ENCODE results near the gene MRPS12.
"Not testable (repeated sequence)": the region's sequence is repeated elsewhere in the genome, so short reads cannot be mapped to it uniquely, and the experiment has no call there.

Gene MRPS12

DNA sequence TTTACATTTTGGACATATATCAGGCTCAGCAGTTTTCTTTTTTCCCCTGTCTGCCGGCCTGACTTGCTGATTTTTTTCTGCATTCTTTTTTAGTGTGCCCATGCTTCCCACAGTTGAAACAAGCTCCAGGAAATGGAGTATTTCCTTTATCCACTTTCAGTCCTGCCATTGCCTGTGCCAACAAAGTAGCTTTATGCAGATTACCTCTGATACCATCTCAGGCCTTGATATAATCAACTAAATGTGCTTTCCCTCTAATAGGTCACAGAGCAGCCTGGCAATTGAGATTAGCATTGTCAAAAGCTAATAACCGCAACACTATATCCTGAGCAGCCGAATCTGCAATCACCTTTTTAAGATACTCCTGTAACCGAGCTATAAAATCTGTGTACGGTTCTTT lies 9.2 kb downstream of the MRPS12 start:
- no peak for DNase-seq (ENCODE audit: low spot score)

DNA sequence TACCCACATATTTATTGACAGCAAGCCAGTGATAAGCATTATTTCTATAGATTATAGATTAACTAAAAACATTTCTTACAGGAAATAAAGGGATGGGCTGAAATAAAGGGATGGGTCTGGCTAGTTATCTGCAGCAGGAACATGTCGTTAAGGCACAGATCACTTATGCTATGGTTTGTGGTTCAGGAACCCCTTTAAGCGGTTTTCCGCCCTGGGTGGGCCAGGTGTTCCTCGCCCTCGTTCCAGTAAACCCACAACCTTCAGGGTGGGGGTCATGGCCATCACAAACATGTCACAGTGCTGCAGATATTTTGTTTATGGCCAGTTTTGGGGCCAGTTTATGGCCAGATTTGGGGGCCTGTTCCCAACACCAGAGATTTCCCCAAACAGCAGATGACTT lies 10.7 kb downstream of the MRPS12 start:
- DNase-seq (ENCODE audit: low spot score), result not testable (repeated sequence)

DNA sequence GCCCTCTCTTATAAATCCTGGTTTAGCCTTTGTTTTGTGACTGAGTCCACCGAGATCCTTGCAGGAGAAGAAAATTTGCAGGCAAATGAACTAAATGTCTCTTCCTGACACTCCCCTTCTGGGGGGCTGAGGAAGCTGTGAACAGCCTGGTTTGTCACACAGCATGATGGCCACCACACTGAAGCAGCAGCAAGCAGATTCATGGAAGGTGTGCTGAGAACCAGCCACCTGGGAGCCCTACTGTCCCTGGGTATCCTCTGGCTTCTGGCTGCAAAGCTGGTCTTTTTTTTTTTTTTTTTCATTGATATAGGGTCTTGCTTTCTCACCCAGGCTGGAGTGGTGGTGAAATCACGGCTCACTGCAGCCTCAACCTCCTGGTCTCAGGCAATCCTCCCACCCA lies 11.2 kb downstream of the MRPS12 start:
- DNase-seq (ENCODE audit: low spot score), result no peak

DNA sequence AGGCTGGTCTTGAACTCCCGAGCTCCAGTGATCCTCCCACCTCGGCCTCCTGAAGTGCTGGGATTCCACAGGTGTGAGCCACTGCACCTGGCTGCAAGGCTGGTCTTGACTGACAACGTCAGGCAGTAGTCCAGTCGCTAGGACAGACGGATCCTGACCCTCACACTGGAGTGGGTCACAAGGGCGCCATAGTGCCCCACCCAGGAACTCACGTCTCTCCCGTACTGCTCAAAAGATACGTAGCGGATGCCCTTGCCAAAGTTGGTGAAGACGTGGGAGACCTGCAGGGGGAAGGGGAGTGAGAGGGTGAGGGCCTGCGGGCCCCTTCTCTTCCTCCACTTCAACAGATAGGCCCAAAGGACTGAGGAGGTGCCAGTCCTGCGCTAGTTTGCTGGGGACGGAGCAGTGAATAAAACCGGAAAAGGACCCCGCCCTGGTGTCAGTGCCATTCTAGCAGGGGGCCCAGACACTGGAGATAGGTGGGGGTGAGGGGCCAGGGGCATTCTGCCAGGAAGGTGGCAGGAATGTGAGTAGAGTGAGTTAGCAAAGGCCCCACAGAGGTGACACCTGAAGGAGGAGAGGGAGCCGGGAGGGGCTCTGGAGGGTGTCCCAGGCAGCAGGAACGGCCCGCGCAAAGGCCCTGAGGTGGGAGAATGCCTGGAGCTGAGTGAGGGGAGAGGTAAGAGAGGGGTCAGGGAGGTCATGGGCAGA lies 11.9 kb downstream of the MRPS12 start:
- no peak for DNase-seq (ENCODE audit: low spot score)

DNA sequence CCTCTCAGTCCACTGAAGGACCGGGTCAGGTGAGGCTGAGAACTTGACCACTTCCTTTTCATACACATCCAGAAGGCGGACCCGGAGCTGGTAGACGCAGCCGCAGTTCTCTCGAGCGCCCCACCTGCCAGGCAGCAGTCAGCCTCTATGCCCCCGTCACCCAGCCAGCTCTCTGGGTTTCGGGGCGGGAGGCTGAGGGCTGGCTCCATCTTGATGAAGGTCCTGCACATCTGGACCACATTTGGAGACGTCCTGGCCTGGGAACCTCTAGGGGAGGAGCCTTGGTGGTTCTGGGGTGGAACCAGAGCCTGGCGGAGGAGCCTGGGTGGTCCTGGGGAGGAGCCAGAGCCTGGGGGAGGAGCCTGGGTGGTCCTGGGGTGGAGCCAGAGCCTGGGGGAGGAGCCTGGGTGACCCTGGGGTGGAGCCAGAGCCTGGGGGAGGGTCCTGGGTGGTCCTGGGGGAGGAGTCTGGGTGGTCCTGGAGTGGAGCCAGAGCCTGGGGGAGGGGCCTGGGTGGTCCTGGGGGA lies 14.3 kb downstream of the MRPS12 start:
- no peak for DNase-seq (ENCODE audit: low spot score)

DNA sequence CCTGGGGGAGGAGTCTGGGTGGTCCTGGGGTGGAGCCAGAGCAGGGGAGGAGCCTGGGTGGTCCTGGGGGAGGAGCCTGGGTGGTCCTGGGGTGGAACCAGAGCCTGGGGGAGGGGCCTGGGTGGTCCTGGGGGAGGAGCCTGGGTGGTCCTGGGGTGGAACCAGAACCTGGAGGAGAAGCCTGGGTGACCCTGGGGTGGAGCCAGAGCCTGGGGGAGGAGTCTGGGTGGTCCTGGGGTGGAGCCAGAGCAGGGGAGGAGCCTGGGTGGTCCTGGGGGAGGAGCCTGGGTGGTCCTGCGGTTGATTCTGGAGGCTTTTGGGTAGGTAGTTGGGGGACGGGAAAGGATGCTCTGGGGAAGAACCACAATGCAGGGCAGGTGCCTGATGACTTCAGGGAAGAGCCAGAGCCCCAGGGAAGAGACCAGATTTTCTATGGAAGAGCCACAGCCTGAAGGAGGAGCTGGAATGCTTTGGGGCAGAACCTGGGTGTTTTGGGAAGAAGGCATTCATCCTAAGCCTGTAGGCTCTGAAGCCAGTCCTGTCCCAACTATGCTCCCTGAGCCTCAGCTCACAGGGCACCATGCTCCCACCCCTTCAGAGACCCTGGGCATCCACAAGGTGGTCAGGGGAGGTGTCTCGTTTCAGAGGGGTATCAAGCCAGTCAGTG lies 15.0 kb downstream of the MRPS12 start:
- DNase-seq (ENCODE audit: low spot score), result no peak

DNA sequence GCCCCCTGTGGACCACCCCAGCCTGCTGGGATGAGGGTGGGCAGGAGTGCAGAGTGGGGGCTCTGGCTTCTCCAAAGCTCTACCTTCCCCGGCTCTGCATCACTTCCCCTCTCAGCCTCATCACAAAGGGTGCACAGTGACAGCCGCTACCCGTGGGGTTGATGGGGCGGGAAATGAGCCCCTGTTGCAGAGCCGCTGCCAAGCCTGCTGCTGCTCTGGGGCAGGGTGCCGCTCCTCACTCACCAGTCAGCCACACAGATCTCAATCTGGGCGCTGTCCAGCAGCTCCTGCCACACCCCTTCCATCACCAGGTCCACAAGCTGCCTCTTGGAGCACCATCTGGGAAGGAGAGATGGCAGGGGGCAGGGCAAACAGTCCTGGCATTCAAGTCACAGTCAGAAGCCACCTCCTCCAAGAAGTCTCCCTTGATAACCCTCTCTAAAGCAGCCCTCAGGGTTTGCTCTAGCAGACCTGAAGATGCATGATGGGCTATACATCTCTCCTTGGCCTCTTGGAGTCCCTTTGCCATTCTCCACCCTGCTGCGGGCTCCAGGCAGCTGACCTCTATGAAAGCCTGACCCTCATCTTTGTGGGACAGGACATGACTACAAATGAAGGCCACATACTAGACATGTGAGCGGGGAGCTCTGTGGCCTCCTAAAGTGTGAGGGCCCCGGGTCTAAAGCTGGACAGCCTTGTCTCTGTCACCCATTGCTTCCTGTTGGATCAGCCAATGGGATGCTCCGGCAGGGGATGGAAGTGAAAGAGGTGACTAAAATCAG lies 15.7 kb downstream of the MRPS12 start:
- no peak for DNase-seq (ENCODE audit: low spot score)

DNA sequence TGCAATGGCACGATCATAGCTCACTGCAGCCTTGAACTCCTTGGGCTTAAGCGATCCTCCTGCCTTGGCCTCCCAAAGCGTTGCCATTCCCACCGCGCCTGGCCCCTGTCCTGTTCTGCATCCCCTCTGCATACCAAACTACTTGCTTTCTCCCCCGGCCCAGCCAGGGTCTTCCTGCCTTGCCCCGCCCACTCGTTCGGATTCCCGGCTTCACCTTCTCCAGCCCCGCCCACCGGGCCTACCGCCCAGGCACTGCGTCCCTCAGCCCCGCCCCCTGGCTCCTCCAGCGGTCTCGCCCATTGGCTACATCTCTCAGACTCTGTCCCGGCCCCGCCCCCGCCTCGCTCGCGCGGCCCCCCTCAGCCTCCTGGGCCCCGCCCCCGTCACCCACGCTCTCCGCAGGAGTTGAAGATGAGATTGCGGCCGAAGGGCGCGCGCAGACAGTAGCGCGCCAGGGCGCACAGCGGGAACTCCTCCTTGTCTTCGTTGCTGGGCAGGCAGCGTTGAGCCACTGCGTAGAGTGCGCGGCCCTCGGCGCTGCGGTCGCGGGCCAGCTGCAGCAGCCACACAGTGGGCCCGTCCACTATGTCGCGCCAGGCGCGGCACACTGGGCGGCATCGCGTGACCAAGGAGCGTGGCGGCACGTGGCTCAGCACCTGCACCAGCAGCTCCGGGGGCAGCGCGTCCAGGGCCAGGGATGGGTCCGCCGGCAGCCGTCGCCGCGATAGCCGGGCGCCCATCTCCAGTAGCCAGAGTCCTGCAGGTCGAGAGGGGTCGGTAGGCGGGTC lies 19.0 kb downstream of the MRPS12 start:
- DNase-seq (ENCODE audit: low spot score), result no peak

DNA sequence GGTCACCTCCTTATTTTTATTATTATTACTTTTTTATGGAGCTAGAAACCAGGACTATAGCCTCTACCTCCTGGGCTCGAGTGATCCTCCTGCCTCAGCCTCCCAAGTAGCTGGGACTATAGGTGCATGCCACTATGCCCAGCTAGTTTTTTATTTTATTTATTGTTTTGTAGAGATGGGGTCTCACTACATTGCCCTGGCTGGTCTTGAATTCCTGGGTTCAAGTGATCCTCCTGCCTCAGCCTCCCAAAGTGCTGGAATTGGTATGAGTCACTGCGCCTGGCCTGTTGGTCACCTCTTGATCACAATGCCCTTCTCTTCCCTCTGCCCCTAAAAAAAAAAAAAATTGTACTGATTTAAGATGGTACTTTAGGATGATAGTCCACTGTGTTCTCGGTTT lies 20.4 kb downstream of the MRPS12 start:
- no peak for DNase-seq (ENCODE audit: low spot score)

DNA sequence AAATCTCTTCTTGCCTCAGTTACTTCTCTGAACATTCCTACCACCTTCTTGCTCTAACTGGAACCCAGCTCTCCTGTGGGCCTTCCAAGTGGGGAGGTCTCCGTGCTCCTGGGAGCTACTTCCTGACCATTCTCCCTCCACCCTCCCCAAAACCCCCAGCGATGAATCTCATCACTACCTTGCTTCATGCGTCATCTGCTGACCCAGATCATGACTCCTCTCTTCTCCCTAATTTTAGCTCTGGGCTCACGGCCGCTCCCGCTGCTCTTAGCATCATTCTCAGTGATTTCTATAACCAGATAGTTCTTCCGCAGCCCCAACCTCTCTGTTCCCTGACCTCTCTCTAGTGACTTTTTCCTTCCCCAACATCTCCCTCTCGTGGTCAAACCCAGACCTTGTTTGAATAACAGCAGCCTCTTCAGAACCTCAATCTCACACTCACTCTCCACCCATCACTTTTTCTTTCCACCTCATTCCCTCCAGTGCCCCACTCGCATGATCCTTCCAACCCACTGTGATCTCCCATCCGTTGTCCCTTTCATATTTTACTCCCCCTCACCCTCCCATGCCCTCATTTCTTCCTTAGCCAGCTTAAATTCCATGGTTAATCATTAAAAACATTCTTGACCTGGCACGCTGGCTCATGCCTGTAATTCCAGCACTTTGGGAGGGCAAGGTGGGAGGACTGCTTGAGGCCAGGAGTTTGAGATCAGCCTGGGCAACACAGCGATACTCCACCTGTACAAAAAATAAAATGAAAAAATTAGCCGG lies 21.8 kb downstream of the MRPS12 start:
- peak; percentile 74 for DNase-seq (ENCODE audit: low spot score)

DNA sequence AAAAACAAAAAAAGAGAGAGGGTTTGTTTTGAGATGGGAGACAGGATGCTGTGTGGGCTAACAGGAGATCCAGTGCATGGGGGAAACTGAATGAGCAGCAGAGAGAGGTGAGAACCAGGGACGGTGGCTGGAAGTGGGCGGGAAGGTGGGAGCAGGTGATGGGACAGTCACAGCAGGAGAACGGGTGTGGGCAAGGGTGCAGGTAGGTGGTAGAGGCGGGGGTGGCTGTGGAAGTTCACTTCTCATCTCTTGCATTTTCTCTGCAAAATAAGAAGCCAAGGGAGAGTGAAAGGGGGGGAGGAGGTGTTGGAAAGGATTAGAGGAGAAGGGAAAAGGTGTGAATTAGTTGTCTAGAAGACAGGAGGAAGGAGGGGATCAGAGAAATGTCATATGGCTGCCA lies 22.9 kb downstream of the MRPS12 start:
- DNase-seq (ENCODE audit: low spot score), result no peak

DNA sequence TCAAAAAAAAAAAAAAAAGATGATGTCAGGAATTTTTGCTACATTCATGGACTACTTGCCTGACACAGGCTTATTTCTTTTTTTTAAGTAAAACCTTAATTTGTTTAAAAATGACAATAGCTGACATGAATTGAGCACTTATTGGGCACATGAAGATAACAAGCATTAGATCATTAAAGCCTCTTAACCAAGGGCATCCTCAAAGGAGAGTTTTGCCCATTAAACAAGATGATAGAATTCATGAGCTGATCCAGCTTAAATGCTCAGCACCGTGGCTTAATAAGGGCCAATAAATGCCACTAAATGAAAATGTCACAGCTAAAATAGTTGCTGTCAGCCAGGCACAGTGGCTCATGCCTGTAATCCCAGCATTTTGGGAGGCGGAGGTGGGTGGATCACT lies 25.5 kb downstream of the MRPS12 start:
- no peak for DNase-seq (ENCODE audit: low spot score)

DNA sequence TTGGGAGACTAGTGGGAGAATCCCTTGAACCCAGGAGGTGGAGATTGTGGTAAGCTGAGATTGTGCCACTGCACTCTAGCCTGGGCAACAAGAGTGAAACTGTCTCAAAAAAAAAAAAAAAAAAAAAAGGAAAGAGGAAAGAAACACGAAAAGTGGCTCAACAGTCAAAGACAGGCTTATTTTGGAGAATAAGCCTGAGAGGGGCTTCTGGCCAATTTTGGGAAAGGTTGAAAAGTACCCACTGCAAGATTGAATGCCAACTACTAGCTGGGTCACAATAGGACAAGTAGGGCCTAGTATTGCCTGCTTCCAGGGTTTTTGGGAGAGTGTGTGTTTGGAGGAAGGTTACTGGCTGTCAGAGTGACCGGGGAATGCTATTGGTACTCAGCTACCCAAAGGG lies 27.6 kb downstream of the MRPS12 start:
- no peak for DNase-seq (ENCODE audit: low spot score)

DNA sequence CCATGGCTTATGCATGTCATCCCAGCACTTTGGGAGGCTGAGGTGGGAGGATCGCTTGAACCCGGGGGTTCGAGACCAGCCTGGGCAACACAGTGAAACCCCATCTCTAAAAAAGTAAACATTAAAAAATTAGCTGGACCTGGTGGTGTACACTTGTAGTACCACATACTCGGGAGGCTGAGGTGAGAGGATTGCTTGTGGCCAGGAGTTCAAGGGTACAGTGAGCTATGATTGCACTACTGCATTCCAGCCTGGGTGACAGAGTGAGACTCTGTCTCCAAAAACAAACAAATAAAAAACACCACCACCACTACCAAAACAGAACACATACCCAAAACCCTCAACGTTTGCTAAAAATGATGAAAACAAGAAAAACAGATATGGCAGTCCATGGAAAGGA lies 28.9 kb downstream of the MRPS12 start:
- DNase-seq (ENCODE audit: low spot score), result no peak

DNA sequence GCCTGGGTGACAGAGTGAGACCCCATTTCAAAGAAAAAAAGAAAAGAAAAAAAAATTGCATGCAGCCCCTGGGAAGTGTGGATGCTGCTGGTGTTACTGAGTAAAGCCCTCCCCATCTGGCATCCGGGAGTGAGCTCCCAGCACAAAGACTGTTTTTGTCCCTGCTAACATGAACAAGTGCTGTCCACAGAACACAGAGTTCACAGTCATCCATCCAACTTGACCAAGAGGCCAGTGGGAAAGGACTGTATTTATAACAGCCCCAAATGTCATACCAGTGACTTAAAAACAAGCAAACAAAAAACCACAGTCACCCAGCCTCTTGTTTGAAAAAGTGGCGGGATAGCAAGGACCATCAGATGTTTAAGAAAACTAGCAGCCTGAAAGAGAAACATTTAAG lies 34.0 kb downstream of the MRPS12 start:
- no peak for DNase-seq (ENCODE audit: low spot score)

DNA sequence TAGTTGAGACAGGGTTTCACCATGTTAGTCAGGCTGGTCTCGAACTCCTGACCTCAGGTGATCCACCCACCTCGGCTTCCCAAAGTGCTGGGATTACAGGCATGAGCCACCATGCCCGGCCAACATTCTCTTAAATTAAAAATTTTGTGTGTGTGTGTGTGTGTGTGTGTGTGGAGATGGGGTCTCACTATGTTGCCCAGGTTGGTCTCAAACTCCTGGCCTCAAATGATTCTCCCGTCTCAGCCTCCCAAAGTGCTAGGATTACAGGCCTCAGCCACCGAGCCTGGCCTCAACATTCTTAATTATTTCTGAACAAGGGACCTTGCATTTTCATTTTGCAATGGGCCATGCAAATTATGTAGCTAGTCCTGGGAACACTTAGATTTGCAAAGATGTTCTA lies 35.4 kb downstream of the MRPS12 start:
- not testable (repeated sequence) for DNase-seq (ENCODE audit: low spot score)

DNA sequence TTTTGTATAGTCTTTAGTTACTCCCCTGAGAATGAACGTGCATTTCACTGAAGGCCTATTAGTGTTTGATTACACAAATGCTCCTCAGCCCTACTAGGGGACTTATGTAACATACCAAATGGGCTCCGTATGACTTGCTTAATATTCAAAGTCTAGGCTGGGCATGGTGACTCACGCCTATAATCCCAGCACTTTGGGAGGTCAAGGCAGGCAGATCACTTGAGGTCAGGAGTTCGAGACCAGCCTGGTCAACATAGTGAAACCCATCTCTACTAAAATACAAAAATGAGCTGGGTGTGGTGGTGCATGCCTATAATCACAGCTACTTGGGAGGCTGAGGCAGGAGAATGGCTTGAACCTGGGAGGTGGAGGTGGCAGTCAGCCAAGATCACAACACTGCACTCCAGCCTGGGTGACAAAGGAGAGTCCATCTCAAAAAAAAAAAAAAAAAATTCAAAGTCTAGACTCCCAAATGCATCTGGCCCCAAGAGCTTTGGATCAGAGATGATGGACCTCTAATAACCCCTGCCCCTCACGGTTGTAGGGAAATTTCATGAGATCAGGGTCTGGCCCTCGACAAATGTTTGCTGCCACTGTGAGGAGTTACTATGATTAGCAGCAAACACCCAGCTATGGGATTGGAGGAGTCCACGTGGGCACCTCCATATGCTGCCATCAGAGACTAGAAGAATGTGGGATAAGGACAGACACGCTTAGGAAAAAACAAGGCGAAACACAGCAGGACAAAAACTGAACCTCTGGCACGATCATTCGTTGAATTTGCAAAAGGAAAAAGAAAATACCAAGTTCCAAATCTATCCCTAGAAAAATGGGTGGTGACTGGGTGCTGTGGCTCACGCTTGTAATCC lies 40.2 kb downstream of the MRPS12 start:
- no peak for DNase-seq (ENCODE audit: low spot score)

DNA sequence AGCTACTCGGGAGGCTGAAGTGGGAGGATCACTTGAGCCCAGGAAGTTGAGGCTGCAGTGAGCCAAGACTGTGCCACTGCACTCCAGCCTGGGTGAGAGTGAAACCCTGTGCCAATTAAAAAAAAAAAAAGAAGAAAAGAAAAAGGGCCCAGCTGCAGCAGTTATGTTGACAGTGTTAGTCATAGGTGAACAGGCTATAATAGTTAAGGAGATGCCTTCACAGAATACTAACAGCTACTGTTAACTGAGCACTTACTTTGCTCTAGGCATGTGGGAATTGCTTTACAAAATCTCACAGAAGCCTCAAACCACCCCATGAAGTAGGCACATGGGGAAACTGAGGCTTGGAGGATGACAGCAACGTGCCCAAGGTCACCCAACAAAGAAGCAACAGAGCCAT lies 40.9 kb downstream of the MRPS12 start:
- DNase-seq (ENCODE audit: low spot score), result no peak

DNA sequence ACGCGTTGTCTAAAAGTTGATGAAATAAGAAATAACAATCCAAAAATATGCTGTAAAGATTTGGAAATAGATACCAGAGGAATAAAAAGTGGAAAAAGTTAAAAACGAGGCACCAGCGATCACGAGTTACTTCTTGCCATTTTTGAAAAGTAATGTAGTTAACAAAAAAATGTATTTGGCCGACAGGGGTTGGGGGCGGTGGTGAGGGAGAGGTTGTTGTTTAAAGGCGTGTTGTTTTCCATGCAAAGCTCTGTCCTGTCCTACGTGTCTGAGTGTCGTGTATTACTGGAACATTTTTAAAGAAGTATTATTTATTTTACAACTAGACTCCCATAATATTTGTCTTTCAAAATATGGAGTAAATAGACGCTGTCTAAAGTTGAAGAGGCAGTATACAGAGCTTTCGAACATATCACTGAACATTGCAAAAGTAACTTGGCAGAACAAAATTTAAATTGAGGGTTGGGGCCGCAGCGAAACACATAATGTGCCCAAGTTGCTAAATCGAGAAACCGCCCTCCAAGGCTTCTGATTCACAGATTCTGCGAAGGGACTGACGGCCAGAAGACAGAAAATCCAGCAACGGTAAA lies 44.0 kb downstream of the MRPS12 start:
- DNase-seq (ENCODE audit: low spot score), result no peak
